ENCODE measurements around the gene YWHAB. TPM values are rescaled to one million over a fixed set of nuclear protein-coding genes. Genes with fewer than 3 reads are reported as not detected.

YWHAB gene
- total and polyA plus RNA-seq, 2 of the 4 experiments (the other 2 are of a cell fraction) = 78.0 to 102 TPM

DNA sequence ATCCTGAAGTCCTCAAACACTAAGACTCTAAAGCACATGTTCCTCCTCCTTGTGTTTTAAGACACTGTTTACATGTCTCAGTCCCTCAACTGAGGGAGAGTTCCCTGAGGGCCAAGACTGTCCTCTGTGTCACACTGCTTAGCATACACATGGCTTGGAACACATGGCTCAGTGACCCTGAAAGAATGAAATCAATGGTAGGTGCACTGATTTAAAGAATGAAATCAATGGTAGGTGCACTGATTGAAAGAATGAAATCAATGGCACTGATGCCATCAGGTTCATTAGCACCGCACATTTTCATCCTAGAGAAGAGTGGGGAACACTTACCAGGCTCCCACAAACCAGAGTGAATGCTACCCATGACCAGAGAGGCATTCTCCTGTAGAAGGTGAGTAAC lies 64.9 kb downstream of the YWHAB start:
- H3K4me2 ChIP-seq (ENCODE audit: low read depth, low read length) = no peak overlapping the region
- H4K91ac ChIP-seq (ENCODE audit: insufficient read depth, low read depth, low read length) = no peak overlapping the region
- H3K4me1 ChIP-seq (ENCODE audit: control insufficient read depth, insufficient read depth, low read length) = peaks cover 2% of the 10 kb centered on the region; the same call in 1 of the 2 replicates
- ChIA-PET POLR2A (ENCODE audit: unreplicated experiment) (no interaction called here), CTCF (no interaction called here)
- intact Hi-C loops (cut with micrococcal nuclease) (no loop called here), dilution Hi-C loops (cut with HindIII; ENCODE audit: low sequenced_read_pairs, unreplicated experiment) (no loop called here), in situ Hi-C loops (cut with MboI; ENCODE audit: low sequenced_read_pairs) (no loop called here)
- DNase-seq = no peak
- H3K27me3 ChIP-seq (ENCODE audit: control insufficient read depth, insufficient read depth, low read length) = no peaks in the 10 kb centered on the region
- peaks cover 24 to 26% of the 10 kb centered on the region in 2 experiments for H3K79me1 ChIP-seq (ENCODE audit: low read depth in 1 of 2, low read length in 2 of 2)
- no peak overlapping the region for H3K9ac ChIP-seq (ENCODE audit: low read depth, low read length)
- BruUV-seq (replicated peaks) = no TSS peak
- H3K9me3 ChIP-seq (ENCODE audit: control insufficient read depth, insufficient read depth, low read length) = no peaks in the 10 kb centered on the region
- H3K56ac ChIP-seq (ENCODE audit: extremely low read depth, insufficient read depth, low read length) = no peak overlapping the region
- no peaks in the 10 kb centered on the region for H4K20me1 ChIP-seq (ENCODE audit: insufficient read depth, low read length)
- peaks cover 54% of the 10 kb centered on the region for H3K36me3 ChIP-seq (ENCODE audit: control insufficient read depth, insufficient read depth, low read length)
- whole genome bisulfite sequencing, 2 experiments (ENCODE audit: extremely low coverage in 2 of 2, insufficient read length in 1 of 2) = no CpG with 5 or more reads among the region's 1 CpG
- no peak overlapping the region for H4K8ac ChIP-seq (ENCODE audit: low read depth in 2 of 2, low read length in 2 of 2)
- no peak for TF ChIP-seq FOS (IDR thresholded peaks at IDR 0.05; ENCODE audit: low read depth, low read length)
- TF ChIP-seq, protein P1, sequence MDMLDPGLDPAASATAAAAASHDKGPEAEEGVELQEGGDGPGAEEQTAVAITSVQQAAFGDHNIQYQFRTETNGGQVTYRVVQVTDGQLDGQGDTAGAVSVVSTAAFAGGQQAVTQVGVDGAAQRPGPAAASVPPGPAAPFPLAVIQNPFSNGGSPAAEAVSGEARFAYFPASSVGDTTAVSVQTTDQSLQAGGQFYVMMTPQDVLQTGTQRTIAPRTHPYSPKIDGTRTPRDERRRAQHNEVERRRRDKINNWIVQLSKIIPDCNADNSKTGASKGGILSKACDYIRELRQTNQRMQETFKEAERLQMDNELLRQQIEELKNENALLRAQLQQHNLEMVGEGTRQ (IDR thresholded peaks at IDR 0.05; ENCODE audit: low read depth, low read length) = no peak
- no peak for TF ChIP-seq MAZ (IDR thresholded peaks at IDR 0.05; ENCODE audit: borderline replicate concordance, low read depth, low read length)
- no peak for TF ChIP-seq MXI1 (IDR thresholded peaks at IDR 0.05; ENCODE audit: borderline replicate concordance, low read depth, low read length)
- TF ChIP-seq RAD21 (IDR thresholded peaks at IDR 0.05; ENCODE audit: low read length) = no peak
- TF ChIP-seq, protein P2, sequence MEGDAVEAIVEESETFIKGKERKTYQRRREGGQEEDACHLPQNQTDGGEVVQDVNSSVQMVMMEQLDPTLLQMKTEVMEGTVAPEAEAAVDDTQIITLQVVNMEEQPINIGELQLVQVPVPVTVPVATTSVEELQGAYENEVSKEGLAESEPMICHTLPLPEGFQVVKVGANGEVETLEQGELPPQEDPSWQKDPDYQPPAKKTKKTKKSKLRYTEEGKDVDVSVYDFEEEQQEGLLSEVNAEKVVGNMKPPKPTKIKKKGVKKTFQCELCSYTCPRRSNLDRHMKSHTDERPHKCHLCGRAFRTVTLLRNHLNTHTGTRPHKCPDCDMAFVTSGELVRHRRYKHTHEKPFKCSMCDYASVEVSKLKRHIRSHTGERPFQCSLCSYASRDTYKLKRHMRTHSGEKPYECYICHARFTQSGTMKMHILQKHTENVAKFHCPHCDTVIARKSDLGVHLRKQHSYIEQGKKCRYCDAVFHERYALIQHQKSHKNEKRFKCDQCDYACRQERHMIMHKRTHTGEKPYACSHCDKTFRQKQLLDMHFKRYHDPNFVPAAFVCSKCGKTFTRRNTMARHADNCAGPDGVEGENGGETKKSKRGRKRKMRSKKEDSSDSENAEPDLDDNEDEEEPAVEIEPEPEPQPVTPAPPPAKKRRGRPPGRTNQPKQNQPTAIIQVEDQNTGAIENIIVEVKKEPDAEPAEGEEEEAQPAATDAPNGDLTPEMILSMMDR (conservative IDR thresholded peaks at IDR 0.05; ENCODE audit: low read depth, low read length) = no peak
- TF ChIP-seq CHD1 (IDR thresholded peaks at IDR 0.05; ENCODE audit: low read depth, low read length) = no peak
- no peak for TF ChIP-seq MAFK (IDR thresholded peaks at IDR 0.05; ENCODE audit: low read depth, low read length)
- no peak for TF ChIP-seq POLR2A (IDR thresholded peaks at IDR 0.05; ENCODE audit: low read depth, low read length)
- no peak for TF ChIP-seq RCOR1 (IDR thresholded peaks at IDR 0.05; ENCODE audit: insufficient replicate concordance, low read length)
- no peak for TF ChIP-seq SMC3 (IDR thresholded peaks at IDR 0.05; ENCODE audit: low read depth, low read length)
- no peak for TF ChIP-seq RFX5 (IDR thresholded peaks at IDR 0.05; ENCODE audit: low read depth, low read length)
- TF ChIP-seq NFE2L2 (IDR thresholded peaks at IDR 0.05; ENCODE audit: low read depth, low read length) = no peak
- TF ChIP-seq CEBPB (IDR thresholded peaks at IDR 0.05; ENCODE audit: low read depth, low read length) = no peak
- no peak for TF ChIP-seq BHLHE40 (IDR thresholded peaks at IDR 0.05; ENCODE audit: low read depth, low read length)
- TF ChIP-seq, protein P3, sequence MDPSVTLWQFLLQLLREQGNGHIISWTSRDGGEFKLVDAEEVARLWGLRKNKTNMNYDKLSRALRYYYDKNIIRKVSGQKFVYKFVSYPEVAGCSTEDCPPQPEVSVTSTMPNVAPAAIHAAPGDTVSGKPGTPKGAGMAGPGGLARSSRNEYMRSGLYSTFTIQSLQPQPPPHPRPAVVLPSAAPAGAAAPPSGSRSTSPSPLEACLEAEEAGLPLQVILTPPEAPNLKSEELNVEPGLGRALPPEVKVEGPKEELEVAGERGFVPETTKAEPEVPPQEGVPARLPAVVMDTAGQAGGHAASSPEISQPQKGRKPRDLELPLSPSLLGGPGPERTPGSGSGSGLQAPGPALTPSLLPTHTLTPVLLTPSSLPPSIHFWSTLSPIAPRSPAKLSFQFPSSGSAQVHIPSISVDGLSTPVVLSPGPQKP (IDR thresholded peaks at IDR 0.05; ENCODE audit: borderline replicate concordance, low read depth, low read length) = no peak
- H3K23ac ChIP-seq (ENCODE audit: low read depth, low read length) = no peak overlapping the region
- H3K4me3 ChIP-seq (ENCODE audit: insufficient read depth, low read depth, low read length) = no peak overlapping the region
- H2BK5ac ChIP-seq (ENCODE audit: low read depth, low read length, poor library complexity, severe bottlenecking) = no peak overlapping the region
- H2AK9ac ChIP-seq (replicated peaks; ENCODE audit: low read depth, low read length, poor library complexity) = no peak overlapping the region
- H4K5ac ChIP-seq (ENCODE audit: low read depth, low read length) = no peak overlapping the region
- H2BK20ac ChIP-seq (ENCODE audit: low read depth, low read length) = no peak overlapping the region
- no peak overlapping the region for H3K27ac ChIP-seq (ENCODE audit: insufficient read depth, low read length)
- no peak for ATAC-seq (ENCODE audit: low read depth)
- H2BK120ac ChIP-seq (ENCODE audit: low read depth, low read length) = no peak overlapping the region
- 0 out of 2 replicates have a peak, but pooled peaks cover 3% of the 10 kb centered on the region for H3K9me1 ChIP-seq (ENCODE audit: insufficient read depth, low read length)
- H3K4ac ChIP-seq (ENCODE audit: low read depth, low read length) = no peak overlapping the region
- H2AK5ac ChIP-seq (ENCODE audit: low read depth, low read length) = no peak overlapping the region
- H3K18ac ChIP-seq (ENCODE audit: low read depth, low read length) = no peak overlapping the region
- no peak overlapping the region for H2AFZ ChIP-seq (replicated peaks; ENCODE audit: low read length, poor library complexity)
- no peak overlapping the region for H3K14ac ChIP-seq (replicated peaks; ENCODE audit: low read depth, low read length)
- H2BK15ac ChIP-seq (ENCODE audit: low read depth, low read length) = no peak overlapping the region

Data from IMR-90 (cell line).